ENCODE measurements around the gene EIF4H.
"Not testable (repeated sequence)": the region's sequence is repeated elsewhere in the genome, so short reads cannot be mapped to it uniquely, and the experiment has no call there.

Gene EIF4H

GRCh38 chr7:74224907-74225306, 50.8 kb downstream of the EIF4H start:
- not testable (repeated sequence) for DNase-seq (ENCODE audit: low read depth in 2 of 2)

DNA sequence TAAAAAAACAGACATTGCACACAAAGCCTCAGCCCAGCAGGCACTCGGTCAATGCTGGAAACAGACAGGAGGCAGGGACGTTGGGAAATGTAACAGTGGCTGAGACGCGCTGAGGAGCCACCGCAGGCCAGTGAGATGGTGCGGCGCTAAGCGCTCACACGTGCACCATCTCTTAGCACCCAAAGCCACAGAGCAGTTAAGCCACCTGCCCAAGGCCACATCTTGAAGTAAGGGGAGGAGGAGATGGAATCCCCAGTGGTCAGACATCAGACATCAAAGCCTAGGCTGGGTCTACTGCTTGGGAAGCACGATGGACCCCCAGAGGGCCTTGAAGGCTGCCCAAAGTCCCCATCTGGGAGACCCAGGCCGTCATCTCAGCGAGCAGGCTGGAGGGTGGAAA, 51.2 kb downstream of the EIF4H start:
- no peak for DNase-seq (ENCODE audit: low read depth in 2 of 2)

GRCh38 chr7:74226633-74227032, 52.5 kb downstream of the EIF4H start:
- DNase-seq (ENCODE audit: low read depth in 2 of 2), result no peak

DNA sequence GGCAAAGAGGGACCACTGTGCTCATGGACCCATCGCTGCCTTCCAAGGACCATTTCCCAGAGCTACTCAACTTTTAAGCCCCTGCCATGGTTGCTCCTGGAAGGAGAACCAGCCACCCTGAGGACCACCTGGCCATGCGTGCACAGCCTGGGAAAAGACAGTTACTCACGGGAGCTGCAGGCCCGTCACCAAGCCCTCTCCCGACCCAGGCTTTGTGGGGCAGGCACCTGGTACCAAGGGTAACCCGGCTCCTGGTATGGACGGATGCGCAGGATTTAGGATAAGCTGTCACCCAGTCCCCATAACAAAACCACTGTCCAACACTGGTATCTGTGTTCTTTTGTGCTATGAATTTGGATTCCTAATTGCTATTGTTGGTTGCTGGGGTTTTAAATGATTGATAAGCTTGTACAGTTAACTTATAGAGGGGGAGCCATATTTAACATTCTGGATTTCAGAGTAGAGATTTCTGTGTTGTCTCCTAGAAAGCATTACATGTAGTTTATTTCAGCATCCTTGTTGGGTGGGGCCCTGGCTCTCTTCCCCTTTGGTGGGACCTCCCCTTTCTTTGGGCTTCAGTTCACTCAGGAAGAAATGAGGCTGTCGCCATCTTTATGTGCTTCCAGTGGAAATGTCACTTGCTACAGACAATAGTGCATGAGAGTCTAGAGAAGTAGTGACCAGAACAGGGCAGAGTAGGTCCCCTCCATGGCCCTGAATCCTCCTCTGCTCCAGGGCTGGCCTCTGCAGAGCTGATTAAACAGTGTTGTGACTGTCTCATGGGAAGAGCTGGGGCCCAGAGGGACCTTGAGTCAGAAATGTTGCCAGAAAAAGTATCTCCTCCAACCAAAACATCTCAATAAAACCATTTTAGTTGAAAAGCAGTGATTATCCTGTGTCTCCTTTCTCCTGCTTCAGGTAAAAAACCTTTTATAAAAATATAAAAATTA, 55.1 kb downstream of the EIF4H start:
- no peak for DNase-seq (ENCODE audit: low read depth in 2 of 2)

- DNase-seq (ENCODE audit: low read depth in 2 of 2), result no peak
Observed at GRCh38 chr7:74230446-74231231, 56.5 kb downstream of the EIF4H start.

- no peak for DNase-seq (ENCODE audit: low read depth in 2 of 2)
Observed at GRCh38 chr7:74231232-74231590, 57.1 kb downstream of the EIF4H start.

DNA sequence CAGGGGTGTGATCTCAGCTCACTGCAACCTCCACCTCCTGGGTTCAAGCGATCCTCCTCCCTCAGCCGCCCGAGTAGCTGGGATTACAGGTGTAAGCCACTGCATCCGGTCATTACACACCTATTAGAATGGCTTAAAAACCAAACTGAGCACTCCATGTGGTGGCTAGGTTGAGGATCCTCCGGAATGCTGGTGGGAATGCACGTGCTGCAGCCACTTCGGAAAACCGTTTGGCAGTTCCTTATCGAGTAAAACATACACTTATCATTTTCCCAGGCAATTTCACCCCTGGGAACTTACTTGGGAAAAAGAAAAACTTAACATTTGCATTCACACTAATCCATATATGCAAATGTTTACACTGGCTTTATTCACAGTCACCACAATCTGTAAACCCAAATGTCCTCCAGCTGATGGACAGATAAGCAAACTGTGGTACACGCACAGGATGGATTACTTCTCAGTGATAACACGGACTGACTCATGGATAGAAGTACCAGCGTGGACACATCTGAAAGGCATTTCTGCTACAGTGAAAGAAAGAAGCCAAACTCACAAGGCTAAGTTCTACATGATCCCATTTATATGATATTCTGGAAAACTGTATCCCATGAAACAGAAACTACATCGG, 59.6 kb downstream of the EIF4H start:
- no peak for DNase-seq (ENCODE audit: low read depth in 2 of 2)

DNA sequence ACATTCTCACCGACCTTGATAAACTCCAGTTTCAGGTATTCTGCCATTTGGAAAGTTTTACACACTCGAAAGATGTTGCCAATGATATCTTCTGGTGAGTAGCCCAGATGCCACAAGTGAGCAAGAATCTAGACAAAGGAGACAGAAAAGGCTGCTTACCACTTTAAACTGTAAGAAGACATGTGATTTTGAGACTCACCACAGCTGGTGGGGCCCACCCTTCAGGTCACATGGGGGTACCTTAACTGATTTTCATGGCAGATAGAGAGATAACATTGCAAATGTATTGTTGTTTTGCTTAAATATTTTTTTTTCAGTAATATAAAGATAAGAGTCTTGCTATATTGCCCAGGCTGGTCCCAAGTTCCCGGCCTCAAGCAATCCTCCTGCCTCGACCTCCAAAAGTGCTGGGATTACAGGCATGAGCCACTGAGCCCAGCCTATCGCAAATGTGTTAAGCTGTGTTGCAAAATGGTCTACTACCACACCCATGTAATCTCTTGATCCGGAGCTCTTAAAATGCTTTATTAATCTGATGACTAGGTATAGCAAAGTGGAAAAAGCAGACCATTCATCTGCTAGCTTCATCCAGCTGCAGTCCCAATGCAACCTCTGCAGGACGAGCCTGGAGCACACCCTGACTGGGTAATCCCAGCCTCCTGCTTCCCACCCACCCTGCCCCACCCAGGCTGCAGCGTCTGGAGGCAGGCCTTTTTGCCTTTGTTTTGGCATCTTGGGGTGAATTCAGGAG, 61.5 kb downstream of the EIF4H start:
- DNase-seq (ENCODE audit: low read depth in 2 of 2), result no peak

GRCh38 chr7:74236284-74236683, 62.1 kb downstream of the EIF4H start:
- no peak for DNase-seq (ENCODE audit: low read depth in 2 of 2)

DNA sequence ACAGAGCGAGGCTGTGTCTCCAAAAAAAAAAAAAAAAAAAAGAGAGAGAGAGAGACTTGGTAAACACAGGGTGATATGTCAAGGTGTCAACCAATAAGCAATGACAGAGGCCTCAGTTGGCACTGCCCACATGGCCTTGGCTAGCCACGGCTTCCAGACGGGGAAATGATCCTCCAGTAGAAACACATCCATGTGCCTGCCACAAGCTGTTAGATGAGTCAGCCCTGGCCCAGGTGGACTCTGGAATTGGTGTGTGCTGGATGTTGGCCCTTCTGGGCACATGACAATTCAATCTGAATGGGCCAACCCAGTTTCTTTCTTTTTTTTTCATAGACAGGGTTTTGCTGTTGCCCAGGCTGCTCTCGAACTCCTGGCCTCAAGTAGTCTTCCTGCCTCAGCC, 66.3 kb downstream of the EIF4H start:
- DNase-seq (ENCODE audit: low read depth in 2 of 2), result no peak

- no peak for DNase-seq (ENCODE audit: low read depth in 2 of 2)
Observed at GRCh38 chr7:74242122-74242443, 67.9 kb downstream of the EIF4H start.

DNA sequence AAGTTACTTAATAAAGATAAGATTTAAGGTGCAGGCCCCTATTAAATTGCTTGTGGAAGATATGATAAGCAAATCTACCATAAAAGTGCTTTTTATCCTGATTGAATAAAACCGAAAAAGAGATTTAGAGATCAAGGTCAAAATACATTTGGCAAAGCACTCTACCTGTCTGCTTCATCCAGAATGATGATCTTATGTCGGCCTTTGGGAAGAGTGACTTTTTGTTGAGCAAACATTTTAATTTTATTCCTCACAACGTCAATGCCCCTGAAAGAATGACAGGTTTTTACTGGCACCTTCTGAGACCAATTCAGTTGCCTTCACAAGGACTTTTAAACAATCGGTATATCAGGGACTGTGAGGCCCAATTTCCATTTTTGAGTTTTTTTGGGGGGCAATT, 72.3 kb downstream of the EIF4H start:
- DNase-seq (ENCODE audit: low read depth in 2 of 2), result no peak
